Measurements from ENCODE around the gene CHMP3. TPM values are rescaled to one million over a fixed set of nuclear protein-coding genes. Genes with fewer than 3 reads are reported as not detected.

The CHMP3 gene
- total and polyA plus RNA-seq, 2 donors (not counting 1 experiment from before 2014, with no cell fraction given), result 17.5 to 72.5 TPM

DNA sequence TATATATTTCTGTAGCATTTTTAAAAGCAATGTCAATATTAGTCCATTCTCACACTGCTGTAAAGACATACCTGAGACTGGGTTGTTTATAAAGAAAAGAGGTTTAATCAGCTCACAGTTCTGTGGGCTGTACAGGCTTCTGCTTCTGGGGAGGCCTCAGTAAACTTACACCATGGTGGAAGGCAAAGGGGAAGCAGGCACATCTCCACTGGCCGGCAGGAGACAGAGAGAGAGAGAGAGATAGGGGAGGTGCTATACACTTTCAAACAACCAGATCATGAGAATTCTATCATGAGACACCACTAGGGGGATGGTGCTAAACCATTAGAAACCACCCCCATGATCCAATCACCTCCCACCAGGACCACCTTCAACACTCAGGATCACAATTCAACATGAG is 43.1 kb downstream of the CHMP3 start:
- CTCF ChIA-PET, result interaction anchor here (0.7 kb wide), 1 partner anchor 90 kb away, joined by 3 read pairs; no protein-coding TSS in a partner anchor
- no peaks in the 10 kb centered on the region for H4K20me1 ChIP-seq (ENCODE audit: control insufficient read depth, insufficient read depth, low read length, poor library complexity, severe bottlenecking)
- peaks cover 0 to 11% of the 10 kb centered on the region in 2 experiments for H3K36me3 ChIP-seq (replicated peaks in 1 of 2; ENCODE audit: control extremely low read depth in 1 of 2, control insufficient read depth in 1 of 2, extremely low read depth in 1 of 2, insufficient read depth in 2 of 2, low read length in 1 of 2)
- no peak for ATAC-seq (ENCODE audit: low read depth)
- POLR2A ChIA-PET, result no interaction called here
- no peak for DNase-seq
- H3K27me3 Mint-ChIP-seq, result no peaks in the 10 kb centered on the region
- H3K9ac ChIP-seq (ENCODE audit: low read length), result no peak overlapping the region
- H3K27ac ChIP-seq (ENCODE audit: low read length in 2 of 2), result no peak overlapping the region
- H3K27ac Mint-ChIP-seq, result no peak overlapping the region
- H3K4me3 ChIP-seq (ENCODE audit: control extremely low read depth in 1 of 5, extremely low read depth in 1 of 5, insufficient read depth in 1 of 5, low read depth in 2 of 5, low read length in 4 of 5), result no peak overlapping the region
- no peak overlapping the region for H2AFZ ChIP-seq (ENCODE audit: insufficient read depth, low read depth, low read length, poor library complexity, severe bottlenecking)
- peaks cover 16% of the 10 kb centered on the region for H3K79me2 ChIP-seq (ENCODE audit: control insufficient read depth, insufficient read depth, low read length)
- peaks cover 8% of the 10 kb centered on the region for H3K9me3 Mint-ChIP-seq (ENCODE audit: insufficient read depth)
- no peak overlapping the region for H3K4me3 Mint-ChIP-seq
- peaks cover 4 to 12% (median 10%) of the 10 kb centered on the region in 3 donors for H3K9me3 ChIP-seq (ENCODE audit: control extremely low read depth in 1 of 3, control insufficient read depth in 2 of 3, insufficient read depth in 1 of 3, low read length in 2 of 3)
- H3K4me1 Mint-ChIP-seq, result peaks cover 1% of the 10 kb centered on the region
- H3K4me2 ChIP-seq (replicated peaks; ENCODE audit: low read depth, low read length, poor library complexity, severe bottlenecking), result no peak overlapping the region
- H3K27me3 ChIP-seq (replicated peaks in 1 of 4; ENCODE audit: control extremely low read depth in 1 of 4, control insufficient read depth in 3 of 4, insufficient read depth in 4 of 4, low read length in 3 of 4), result no peaks in the 10 kb centered on the region
- intact Hi-C loops (cut with micrococcal nuclease), result no loop called here
- no peak for TF ChIP-seq EZH2 (IDR thresholded peaks at IDR 0.05; ENCODE audit: borderline replicate concordance, insufficient read depth, low read depth, low read length, poor library complexity, severe bottlenecking)
- TF ChIP-seq CTCF (IDR thresholded peaks at IDR 0.05), result no peak
- H3K4me1 ChIP-seq (ENCODE audit: control insufficient read depth in 2 of 2, insufficient read depth in 2 of 2, low read length in 2 of 2), result no peaks in the 10 kb centered on the region
- WGBS (ENCODE audit: insufficient coverage), result no CpG with 5 or more reads among the region's 1 CpG

DNA sequence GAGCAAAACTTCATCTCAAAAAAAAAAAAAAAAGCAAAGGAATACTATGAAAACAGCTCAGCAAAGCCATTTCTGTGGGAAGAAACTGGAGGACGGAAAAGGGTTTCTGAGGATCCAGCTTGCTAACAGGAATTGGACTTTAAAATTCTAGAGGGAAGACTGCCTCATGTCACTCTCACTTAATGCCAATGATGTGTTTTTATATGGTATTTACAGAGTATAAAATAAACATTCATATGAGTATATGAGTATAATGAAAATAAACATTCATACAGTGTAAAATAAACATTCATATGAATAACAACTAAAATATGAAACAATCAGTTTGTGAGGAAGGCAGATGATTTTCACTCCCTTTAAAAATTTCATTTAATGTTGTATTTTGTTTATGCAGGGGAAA is 43.9 kb downstream of the CHMP3 start:
- H3K4me1 ChIP-seq (ENCODE audit: control insufficient read depth in 2 of 2, insufficient read depth in 2 of 2, low read length in 2 of 2), result no peaks in the 10 kb centered on the region
- DNase-seq, result no peak
- no peak overlapping the region for H2AFZ ChIP-seq (ENCODE audit: insufficient read depth, low read depth, low read length, poor library complexity, severe bottlenecking)
- H3K79me2 ChIP-seq (ENCODE audit: control insufficient read depth, insufficient read depth, low read length), result peaks cover 24% of the 10 kb centered on the region
- intact Hi-C loops (cut with micrococcal nuclease), result no loop called here
- no peak overlapping the region for H3K27ac ChIP-seq (ENCODE audit: low read length in 2 of 2)
- no peak overlapping the region for H3K4me3 Mint-ChIP-seq
- H3K27me3 ChIP-seq (replicated peaks in 1 of 4; ENCODE audit: control extremely low read depth in 1 of 4, control insufficient read depth in 3 of 4, insufficient read depth in 4 of 4, low read length in 3 of 4), result no peaks in the 10 kb centered on the region
- H3K36me3 ChIP-seq (replicated peaks in 1 of 2; ENCODE audit: control extremely low read depth in 1 of 2, control insufficient read depth in 1 of 2, extremely low read depth in 1 of 2, insufficient read depth in 2 of 2, low read length in 1 of 2), result peaks cover 0 to 11% of the 10 kb centered on the region in 2 experiments
- H3K4me1 Mint-ChIP-seq, result peaks cover 1% of the 10 kb centered on the region
- no peak overlapping the region for H3K4me2 ChIP-seq (replicated peaks; ENCODE audit: low read depth, low read length, poor library complexity, severe bottlenecking)
- POLR2A ChIA-PET, result no interaction called here
- CTCF ChIA-PET, result interaction anchor here (0.6 to 1.4 kb wide), 2 partner anchors 34 to 367 kb away, joined by 3 to 5 read pairs; no protein-coding TSS in a partner anchor
- H3K9ac ChIP-seq (ENCODE audit: low read length), result no peak overlapping the region
- H3K4me3 ChIP-seq (ENCODE audit: control extremely low read depth in 1 of 5, extremely low read depth in 1 of 5, insufficient read depth in 1 of 5, low read depth in 2 of 5, low read length in 4 of 5), result no peak overlapping the region
- peaks cover 8% of the 10 kb centered on the region for H3K9me3 Mint-ChIP-seq (ENCODE audit: insufficient read depth)
- no peak overlapping the region for H3K27ac Mint-ChIP-seq
- no peak for ATAC-seq (ENCODE audit: low read depth)
- H3K27me3 Mint-ChIP-seq, result no peaks in the 10 kb centered on the region
- WGBS (ENCODE audit: insufficient coverage), result no CpG with 5 or more reads among the region's 1 CpG
- peaks cover 4% of the 10 kb centered on the region for H4K20me1 ChIP-seq (ENCODE audit: control insufficient read depth, insufficient read depth, low read length, poor library complexity, severe bottlenecking)
- peaks cover 4 to 12% (median 10%) of the 10 kb centered on the region in 3 donors for H3K9me3 ChIP-seq (ENCODE audit: control extremely low read depth in 1 of 3, control insufficient read depth in 2 of 3, insufficient read depth in 1 of 3, low read length in 2 of 3)
- TF ChIP-seq CTCF (IDR thresholded peaks at IDR 0.05) (no peak), EZH2 (IDR thresholded peaks at IDR 0.05; ENCODE audit: borderline replicate concordance, insufficient read depth, low read depth, low read length, poor library complexity, severe bottlenecking) (no peak)

All from B cell (primary cell).